SH-SY5Y (cell line): ENCODE results near the gene NAXE.

ENCODE experiments used
- GATA2 ChIP-seq: IDR thresholded peaks from 2 replicates; pipeline ENCODE4 v1.6.1; 2011; ENCODE audit warnings: mild to moderate bottlenecking, low read depth, low read length
- GATA3 ChIP-seq: IDR thresholded peaks from 2 replicates; pipeline ENCODE4 v1.6.1; 2011; ENCODE audit warnings: low read depth, mild to moderate bottlenecking, low read length, moderate library complexity

The NAXE gene

DNA sequence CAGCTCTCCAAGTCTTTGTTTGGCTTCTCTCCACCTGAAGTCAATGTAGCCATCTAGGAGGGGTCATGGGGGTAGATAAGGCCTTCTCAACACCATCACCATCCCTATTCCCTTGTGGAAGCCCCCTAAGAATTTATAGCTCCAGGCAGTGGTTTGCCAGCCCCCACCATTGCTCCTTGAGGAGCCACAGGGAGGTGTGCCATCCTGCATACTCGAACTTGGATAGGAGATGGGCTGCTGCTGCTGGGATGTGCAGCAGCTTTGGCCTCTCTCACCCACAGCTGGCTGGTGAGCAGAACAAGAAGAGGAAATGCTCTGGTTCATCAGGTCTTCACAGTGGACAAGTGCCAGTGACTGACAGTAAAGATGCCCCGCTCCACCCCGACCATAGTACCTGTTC lies 4.8 kb downstream of the NAXE start:
- TF ChIP-seq GATA2 (no peak), GATA3 (no peak)

DNA sequence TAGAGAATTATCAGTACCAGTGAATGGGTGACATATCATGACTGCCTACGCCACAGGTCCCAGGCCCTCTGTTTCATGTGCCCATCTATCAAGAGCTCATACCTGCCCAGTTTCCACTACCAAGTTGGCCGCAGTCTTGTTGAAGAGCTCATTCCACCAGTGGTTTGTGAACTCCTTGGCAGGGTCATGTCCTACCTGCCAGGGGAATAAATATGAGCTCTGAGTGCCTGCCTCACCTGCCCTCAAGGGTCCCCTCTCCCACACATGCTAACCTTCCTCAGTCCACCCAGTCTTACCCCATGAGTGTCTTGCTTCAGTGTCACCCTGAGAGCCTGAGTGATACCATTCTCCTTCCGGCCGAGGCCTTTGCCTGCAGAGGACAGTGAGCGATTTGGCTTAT lies 6.5 kb downstream of the NAXE start:
- TF ChIP-seq GATA2 (no peak), GATA3 (no peak)

DNA sequence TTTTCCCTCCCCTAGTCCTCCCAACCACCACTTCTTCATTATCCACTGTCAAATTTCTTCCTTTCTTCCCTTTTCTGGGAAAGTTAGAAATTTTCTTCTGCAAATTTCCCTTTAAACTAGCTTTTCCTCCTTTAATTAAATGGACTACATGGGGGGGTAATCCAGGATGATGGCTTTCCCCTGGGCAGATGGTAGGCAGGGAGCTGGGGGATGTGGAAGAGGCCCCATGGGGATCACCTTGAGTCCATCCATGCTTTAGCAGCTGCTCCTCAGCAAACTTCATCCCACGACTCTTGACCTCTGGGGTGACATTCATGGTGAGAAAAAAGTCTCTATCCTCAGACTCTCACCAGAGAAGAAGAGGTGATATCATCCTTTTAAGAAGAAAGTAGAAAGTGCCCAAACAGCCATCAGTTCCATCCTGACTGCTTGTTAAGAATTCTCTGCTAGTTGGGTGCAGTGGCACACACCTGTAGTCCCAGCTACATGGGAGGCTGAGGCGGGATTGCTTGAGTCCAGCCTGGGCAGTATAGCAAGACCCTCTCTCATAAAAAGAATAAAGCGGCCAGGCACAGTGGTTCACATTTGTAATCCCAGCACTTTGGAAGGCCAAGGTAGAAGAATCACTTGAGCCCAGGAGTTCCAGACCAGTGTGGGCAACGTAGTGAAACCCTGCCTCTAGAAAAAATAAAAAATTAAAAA lies 7.3 kb downstream of the NAXE start:
- no peak for TF ChIP-seq GATA3
- no peak for TF ChIP-seq GATA2

DNA sequence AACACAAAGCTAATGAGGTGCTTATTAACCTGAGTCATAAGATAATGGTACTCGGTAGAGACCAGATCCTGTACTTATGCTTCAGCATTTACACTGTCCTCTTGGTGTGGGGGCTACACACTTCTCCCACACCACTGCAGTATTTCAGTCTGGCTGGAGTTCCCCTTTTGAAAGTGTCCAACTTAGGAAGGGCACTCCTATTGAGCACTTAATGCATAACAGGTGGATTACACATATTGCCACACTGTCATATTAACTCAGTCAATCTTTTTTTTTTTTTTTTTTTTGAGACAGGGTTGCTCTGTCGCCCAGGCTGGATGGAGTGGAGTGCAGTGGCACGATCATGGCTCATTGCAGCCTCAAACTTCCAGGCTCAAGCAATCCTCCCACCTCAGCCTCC lies 8.2 kb downstream of the NAXE start:
- TF ChIP-seq GATA2 (no peak), GATA3 (no peak)

DNA sequence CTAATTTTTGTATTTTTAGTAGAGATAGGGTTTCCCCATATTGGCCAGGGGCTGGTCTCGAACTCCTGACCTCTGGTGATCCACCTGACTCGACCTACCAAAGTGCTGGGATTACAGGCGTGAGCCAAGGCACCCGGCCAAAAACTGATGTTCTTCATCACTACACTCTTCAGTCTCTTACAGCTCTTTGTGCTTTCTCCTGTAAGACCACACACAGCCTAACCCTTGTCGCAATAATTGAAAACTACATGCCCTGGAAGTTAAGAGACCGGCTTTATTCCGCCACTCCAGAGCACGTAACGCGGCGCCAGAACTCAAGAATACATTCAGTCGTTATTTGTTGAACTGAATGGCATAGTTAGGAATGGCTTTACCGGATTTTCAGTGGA lies 9.2 kb downstream of the NAXE start:
- TF ChIP-seq GATA2 (no peak), GATA3 (no peak)

DNA sequence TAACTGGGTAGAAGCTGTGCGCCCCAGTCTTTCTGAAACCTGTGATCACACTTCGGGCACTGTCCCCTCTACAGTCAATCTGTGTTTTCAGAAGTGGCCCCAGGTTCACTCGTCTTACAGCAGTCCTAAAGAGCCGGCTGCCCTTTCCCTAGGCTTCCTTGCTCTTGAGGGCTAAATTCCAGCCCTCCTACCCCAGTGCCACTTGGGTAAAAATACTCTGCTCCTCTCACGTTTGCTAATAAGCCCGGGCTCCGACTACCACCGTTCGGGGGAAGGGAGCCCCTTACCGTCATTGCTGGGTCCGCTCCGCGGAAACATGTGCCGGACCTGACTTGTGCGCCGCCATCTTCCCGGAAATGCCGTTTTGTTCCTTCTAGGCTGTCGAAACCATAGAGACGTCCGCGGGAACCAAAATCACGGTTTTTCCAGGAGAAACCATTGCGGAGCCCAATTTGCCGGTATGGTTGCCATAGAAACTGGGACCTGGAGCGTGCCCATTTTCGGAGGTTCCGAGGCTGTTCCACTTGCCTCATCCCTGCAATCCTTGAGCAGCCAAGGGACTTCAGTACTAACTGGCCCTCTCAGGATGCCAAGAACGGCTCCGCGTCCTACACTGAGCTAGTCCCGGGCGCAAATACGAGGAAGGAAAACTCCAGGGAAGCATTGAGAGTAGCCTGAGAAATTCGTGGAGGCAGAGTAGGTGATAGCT lies 9.7 kb downstream of the NAXE start, which contains the start of gene GPATCH4:
Gene GPATCH4 (minus strand): TSS at position 358 of the 709 bp plus-strand sequence.
- TF ChIP-seq GATA2 = no peak
- TF ChIP-seq GATA3 = no peak

DNA sequence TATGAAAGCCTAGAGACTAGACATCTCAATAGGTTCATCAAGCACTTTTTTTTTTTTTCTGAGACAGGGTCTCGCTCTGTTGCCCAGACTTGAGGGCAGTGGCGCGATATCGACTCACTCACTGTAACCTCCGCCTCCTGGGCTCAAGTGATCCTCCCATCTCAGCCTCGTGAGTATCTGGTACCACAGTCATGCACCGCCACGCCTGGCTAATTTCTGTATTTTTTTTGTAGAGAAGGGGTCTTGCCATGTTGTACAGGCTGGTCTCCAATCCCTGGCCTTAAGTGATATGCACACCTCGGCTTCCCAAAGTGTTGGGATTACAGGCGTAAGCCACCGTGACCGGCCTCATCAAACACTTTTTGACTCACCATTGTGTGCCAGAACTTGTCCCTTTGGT lies 10.3 kb downstream of the NAXE start:
- TF ChIP-seq GATA3 = no peak
- no peak for TF ChIP-seq GATA2

DNA sequence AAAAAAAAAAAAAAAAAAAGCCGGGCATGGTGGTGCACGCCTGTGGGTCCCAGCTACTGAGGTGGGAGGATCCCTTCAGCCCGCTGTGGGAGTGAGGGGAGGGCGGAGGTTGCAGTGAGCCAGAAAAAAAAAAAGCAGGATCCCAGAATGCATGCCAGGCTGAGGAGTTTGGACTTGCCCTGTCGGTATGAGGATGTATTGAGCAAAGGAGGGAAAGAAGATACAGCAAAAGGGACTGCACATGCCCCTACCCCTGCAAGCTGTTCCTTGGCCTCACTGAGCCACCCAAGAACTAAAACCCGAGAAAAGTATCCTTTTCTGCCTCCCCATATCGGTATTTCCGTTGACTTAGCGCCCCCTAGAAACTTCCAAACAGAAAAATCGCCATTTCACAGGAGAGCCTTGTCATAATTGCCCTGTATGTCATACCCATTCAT lies 11.0 kb downstream of the NAXE start:
- TF ChIP-seq GATA3 = no peak
- no peak for TF ChIP-seq GATA2

DNA sequence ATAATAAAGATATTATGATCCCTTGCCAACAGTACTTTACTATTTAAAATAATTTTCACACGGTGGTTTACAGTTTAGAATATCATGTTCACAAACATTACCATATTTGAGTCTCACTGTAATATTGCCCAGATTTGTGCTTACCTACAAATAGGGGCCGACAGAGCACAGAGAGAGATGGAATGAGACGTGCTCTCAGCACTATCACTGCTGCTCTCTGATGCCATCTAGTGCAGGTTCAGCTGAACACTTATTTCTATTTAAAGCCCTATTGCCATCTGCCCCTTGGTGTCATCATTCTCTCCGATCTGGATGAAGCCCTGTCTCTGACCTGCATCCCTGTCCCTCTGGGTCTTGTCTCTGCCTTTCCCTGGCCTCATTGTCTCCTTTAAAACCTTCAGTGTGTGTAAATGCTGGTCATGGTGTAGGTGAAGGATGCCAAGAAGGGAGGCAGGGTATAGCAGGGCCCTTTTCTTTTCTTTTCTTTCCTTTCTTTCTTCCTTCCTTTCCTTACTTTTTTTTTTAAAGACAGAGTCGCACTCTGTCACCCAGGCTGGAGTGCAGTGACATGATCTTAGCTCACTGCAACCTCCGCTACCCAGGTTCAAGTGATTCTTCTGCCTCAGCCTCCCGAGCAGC lies 16.6 kb downstream of the NAXE start:
- TF ChIP-seq GATA2 (peak; percentile 18; the same call in 1 of the 2 replicates), GATA3 (no peak)

DNA sequence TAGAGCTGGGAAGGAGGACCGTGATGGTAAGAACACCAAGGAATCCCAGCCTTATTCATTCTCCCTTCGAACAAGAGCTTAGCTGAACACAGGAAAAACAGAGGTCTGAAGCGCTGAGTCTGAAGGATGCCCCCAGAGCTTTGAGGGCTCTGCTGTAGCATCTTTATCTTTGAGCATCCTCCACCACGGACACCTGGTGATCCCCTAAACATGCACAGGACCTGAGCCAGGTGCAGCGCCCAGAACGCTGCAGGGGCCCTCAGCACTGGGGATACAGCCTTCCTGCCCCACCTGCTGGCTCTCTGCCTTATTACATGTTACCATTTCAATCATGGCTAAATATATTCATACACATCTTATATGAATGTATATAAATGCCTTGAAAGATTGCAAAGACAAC lies 17.4 kb downstream of the NAXE start:
- TF ChIP-seq GATA2 (no peak), GATA3 (no peak)

DNA sequence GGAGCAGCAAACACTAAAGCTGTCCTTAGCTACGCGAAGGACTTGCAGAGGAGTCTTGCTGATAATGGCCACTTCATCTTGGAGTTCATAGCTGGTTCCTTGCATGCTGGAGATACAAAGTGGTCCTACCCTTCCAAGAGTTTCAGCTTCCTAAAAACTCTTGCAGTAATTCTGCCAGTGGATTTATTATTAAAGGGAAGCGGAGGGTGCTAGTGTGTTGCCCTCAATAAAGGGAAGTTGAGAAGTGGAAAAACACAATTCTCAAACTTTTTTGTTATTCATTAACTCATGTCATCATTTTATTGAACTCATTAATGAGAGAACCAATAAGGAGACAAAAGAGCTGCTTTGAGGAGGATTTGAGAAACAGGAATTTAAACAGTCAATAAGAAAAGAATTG lies 21.1 kb downstream of the NAXE start:
- no peak for TF ChIP-seq GATA3
- no peak for TF ChIP-seq GATA2

DNA sequence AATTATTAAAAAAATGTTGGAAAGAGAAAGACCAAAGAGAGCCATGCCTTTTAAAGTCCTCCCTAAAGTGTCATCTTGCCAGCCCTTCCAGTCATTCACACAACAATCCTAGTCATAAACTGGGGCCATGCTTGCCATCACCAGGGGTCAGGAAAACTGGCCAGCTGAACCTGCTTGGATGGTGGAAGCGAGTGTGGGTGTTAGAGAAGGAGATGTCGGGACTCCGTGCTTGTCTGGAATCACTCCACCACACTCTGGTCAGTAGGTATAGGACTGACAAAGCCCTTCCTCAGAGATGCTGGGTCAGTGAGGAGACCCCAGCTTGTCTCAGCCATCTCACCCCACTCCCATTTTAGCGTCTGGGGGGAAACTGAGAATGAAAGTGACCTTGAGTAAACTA lies 24.4 kb downstream of the NAXE start:
- TF ChIP-seq GATA3 = no peak
- TF ChIP-seq GATA2 = no peak

DNA sequence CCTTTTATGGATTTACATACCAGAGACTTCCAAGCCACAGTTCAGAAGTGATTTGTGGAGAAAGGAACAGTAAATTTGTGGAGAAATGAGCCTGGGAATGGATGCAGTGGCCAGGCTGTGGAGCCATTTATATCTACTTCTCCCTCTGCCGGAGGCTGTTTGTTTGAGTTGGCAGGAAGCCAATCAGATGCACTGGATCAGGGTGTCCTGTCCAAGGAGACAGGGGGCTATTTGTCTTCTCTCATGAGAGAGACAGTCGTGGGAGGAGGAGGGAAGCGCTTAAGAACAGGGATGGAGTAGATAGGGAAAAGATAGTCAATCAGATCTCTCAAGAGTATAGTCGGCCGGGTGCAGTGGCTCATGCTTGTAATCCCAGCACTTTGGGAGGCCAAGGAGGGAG lies 24.9 kb downstream of the NAXE start:
- TF ChIP-seq GATA3 = peak; percentile 98
- TF ChIP-seq GATA2 = peak; percentile 99

DNA sequence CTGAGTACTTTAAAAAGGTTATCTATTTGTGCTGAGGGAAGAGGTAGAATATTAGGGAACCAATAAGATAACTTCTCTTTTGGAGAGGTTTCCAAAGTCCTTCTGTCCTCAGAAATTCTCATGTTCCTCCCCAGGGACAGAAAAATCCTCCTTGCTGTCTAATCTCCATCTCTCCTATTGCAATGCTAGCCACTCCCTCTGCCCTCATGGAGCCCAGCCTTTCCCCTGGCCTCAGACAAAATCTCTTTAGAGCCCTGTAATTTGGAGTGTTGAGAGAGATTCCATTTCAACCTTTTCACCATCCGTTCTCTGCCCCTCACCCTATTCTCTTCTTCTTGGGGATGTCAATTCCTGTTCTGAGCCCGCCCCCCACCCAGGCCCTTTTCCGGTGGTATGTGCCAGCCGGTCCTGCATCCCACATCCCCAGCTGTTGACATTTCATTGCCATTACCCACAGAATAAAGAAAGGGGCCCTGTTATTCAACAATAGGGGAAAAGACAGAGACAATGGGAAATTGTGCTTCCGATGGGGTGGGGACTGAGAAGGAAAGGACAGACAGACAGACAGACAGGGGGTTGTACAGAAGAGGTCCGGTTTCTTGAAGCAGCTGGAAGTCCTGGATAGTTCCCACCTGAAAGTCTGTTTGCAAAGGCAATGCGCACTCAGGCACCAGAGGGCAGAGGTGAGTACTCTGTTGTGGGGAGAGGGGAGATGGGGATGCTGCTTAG lies 27.4 kb downstream of the NAXE start, which contains the start of gene HAPLN2:
Gene HAPLN2 (plus strand): TSS at position 563 of the 729 bp plus-strand sequence. CDS start 4,076 bp downstream, outside the sequence.
- TF ChIP-seq GATA3 (no peak), GATA2 (no peak)
